ENCODE measurements around the gene PPP4R3B.
"Not testable (repeated sequence)": the region's sequence is repeated elsewhere in the genome, so short reads cannot be mapped to it uniquely, and the experiment has no call there.

The PPP4R3B gene

DNA sequence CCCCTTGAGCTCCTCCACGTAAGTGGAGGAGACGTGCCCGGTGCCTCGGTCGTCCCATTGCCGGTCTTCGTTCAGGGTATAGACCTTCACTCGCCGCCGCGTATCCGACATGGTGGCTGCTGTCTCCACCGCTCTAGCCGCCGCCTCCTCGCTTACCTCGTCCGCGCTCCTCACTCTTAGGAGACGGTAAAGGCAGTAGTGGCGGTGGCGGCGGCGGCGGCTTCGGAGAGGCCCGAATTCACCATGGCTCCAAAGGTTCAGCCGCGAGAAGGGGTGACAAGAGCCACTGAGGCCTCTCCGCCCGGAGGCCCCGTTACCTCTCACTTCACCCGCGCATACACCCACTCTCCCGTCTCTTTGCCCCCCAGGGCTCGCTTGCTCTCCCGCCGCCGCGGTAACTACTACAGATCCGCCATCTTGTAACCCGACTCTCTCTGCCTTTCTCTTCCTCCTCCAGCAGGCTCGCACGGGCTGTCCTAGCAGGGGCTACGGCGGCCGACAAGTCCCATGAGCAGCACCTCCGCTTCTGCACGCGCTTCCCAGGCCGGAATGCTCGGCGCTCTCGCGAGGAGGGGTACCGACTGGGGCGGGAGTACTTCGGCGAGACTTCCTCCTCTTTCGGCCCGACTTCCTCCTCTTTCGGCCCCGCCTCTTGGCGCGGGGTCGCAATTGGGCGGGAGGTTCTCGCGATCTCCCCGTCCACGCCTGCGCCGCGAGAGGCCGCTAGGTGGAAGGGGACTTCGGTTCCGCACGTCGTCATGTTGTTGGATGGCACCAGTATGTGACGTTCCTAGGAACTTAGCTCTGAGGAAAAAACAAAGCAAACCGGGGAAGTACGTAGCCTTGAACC, at the start of gene PPP4R3B:
Gene PPP4R3B (minus strand): TSS at position 448 of the 850 bp plus-strand sequence. CDS start 337 bp downstream, at position 111.
- DNase-seq (ENCODE audit: low spot score): peak; percentile 99

DNA sequence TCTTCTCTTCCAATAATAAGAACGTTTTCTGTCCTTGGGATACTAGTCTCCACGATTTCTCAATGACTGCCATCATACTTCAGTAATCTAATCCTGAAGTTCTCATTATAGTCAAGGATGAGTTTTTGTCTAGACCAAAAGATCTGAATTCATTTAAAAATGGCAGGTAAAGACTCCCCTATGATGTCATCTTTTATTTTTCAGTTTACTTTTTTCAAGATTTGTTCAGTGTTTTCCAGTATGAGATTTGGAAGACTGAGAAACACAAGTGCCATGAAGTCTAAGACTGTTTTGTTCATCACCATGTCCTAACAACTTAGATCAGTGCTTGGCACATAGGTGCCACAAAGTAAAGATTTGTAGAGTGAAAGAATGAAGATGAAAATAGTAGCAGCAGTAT, 35.8 kb upstream of the PPP4R3B start:
- DNase-seq (ENCODE audit: low spot score): no peak

DNA sequence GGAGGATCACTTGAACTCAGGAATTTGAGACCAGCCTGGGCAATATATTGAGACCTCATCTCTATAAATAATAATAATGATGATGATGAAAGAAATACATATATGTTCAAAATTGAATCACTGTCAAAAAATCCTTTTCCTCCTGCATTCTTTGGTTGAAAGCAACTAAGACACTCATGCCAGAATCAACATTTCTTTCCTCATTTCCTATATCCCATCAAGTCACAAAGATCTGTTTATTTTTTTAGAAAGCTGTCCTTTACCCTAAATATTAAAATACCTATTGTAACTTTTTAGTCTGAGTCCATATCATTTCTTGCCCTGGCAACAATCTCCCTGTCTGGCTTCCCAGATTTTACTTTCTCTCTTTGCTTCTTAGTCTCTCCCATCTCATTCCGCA, 31.8 kb upstream of the PPP4R3B start:
- DNase-seq (ENCODE audit: low spot score): no peak

DNA sequence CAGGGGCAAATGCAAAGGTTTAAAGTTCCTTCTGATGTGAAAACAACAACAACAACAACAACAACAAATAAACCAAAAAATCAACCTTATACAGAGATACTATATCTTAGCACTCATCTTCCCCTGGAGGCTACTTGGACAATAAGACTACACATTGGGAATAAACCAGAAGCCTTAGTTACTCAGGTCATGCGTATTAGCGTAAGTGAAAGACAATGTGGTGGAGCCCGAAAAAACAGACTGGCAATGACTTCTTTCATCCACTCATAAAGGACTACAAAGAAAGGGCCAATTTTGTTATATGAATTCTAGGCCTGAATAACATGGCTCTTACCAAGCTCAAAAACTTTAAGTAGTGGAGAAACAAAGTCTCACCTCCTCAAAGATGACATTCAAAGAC, 19.4 kb upstream of the PPP4R3B start:
- DNase-seq (ENCODE audit: low spot score): no peak

DNA sequence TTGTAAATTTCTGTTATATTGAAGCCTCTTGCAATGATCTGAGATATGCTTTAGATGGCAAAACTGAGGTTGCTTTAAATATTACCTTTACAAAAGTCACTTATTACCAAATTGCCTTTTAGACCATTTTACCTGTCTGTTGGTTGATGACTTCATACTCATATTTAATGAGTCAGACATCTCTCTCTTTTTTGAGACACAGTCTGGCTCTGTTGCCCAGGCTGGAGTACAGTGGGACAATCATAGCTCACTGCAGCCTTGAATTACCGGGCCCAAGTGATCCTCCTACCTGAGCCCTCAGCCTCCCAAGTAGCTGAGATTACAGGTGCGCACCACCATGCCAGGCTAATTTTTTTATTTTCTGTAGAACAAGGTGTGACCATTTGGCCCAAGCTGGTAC, 11.5 kb upstream of the PPP4R3B start:
- no peak for DNase-seq (ENCODE audit: low spot score)

DNA sequence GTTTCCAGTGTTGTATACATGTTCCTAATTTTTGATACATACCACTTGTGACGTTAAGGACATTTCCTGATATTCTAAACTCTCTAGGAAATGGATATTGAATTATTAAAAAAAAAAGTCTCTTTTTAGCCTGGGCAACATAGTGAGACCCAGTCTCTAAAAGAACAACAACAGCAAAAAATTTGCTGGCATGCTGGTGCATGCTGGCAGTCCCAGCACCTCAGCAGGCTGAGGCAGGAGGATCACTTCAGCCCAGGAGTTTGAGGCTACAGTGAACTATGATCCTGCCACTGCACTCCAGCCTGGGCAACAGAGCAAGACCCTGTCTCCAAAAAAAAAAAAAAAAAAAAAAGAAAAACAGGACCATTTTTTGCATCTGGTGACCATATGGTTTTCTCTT, 10.5 kb upstream of the PPP4R3B start:
- no peak for DNase-seq (ENCODE audit: low spot score)

DNA sequence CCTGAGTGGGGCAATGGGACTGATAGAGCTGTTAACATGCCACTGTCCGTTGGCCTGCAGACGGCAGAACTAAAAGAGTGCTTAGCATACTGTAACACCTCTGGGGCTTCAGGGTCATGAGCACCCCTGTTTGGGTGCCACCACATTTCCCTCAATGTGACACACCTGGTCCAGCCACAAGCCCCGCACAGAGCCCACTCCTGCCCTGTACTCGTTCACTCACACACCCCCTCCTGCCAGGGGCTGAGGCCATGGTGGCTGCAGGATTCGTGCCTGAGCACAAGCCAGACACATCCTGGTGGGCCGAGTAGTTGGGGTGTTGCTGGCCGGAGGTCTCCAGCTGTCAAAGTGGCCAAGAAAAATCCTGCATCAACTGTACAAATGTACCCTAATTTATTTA, 4.4 kb upstream of the PPP4R3B start:
- DNase-seq (ENCODE audit: low spot score): no peak

DNA sequence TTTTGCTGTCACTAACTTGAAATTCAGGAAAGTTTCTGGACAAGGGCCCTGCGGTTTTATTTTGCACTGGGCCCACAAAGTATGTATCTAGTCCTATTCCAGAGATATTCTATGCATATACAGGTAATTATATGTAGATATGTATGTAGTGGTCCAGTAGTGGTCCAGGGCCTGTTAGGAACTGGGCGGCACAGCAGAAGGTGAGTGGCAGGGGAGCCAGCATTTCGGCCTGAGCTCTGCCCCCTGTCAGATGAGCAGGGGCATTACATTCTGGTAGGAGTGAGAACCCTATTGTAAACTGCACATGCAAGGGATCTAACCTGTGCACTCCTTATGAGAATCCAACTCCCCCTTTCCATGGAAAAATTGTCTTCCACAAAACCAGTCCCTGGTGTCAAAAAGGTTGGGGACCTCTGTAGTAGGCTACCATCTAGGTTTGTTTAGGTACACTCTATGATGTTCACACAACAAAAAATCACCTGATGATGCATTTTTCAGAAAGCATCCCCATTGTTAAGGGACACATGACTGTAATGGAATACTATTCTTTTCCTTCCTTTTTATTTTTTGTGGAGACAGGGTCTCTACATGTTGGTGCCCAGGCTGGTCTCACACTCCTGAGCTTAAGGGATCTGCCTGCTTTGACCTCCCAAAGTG, 2.8 kb upstream of the PPP4R3B start:
- peak; percentile 34 for DNase-seq (ENCODE audit: low spot score)

DNA sequence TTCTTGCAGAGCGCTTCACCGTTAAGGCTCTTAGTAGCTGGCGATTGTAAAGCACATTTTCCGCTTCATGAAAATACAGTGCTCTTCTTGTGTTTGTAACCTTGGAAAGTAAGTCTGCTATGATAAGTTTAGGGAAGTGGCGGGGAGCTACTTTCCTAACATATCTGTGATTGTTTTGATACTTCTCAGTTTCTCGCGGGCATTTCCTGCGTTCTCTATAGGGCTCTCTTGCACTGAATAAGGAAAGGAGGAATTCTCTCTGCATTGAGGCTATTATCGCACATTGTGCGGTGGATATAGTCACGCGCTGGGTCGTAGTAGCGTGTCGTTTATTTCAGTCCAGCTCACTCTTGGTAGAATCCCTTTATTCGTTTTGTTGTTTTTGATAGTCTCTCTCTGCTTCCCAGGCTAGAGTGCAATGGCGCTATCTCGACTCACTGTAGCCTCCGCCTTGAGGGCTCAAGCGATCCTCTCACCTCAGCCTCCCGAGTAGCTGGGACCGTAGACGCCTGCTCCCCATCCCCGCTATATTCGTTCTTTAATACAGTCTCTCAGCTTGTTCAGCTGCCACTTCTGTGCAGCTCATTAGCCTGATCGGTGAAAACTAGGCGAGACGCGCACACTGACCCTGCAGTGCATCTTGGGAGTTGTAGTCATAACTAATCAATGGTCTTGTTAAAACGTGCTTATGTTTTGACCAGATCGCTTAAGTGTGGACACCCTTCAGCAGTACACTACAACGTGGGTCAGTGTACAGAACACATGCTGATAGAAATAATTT, 1.0 kb upstream of the PPP4R3B start:
- peak; percentile 87 for DNase-seq (ENCODE audit: low spot score)

DNA sequence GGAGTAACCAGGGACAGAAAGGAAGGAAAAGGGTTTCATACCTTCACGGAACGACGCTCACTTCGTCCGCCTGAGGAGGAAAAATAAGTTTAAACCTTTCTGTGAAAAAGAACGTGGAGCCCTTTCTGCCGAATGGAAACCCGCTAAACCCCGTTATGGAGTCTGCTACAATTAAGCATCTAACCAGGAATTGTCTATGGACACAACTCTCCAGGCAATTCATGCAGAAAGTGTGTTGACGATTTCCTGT, 528 bp upstream of the PPP4R3B start:
- no peak for DNase-seq (ENCODE audit: low spot score)

DNA sequence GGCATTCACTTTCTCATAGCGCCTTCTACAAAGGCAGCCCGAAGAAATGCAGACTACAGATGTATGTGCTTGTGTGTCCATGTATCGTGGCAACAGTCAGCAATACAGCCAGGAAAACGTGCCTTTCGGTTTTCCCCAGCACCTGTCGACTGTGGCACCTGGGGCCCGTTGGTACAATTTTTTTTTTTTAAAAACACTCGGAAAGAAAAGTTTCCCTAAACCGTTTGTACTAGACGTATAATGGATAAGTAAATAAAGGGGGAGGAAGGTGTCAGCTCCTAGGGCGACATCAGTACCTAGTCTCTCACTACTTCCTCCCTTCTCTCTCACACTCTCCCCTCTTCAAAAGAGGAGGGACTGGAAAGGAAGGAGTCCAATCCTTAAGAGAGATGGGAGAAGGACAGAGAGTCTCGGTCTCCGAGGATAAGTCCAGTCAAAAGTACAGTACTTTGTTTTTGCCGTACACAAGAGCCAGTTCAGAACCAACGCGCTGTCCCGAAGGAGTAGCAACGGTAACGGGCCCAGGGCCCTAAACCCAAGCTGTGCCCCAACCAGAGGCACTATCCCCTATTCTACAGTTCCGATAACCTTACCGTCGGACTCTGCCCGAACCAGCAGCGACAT, 759 bp downstream of the PPP4R3B start:
- peak; percentile 43 for DNase-seq (ENCODE audit: low spot score)

DNA sequence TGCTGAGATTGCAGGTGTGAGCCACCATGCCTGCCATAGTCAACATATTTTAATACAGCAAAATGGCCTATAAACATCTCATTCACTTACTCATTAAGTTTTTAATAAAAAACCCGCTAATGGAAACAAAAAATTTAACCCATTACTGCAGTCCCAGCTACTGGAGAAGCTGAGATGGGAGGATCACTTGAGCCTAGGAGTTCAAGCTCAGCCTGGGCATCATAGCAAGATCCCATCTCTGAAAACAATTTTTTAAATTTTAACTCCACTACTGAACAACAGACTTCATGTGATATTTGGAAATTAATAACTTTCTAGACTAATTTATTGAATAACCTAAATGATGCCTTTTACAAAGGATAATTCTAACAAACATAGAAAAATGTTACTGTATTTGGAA, 5.4 kb downstream of the PPP4R3B start:
- no peak for DNase-seq (ENCODE audit: low spot score)

DNA sequence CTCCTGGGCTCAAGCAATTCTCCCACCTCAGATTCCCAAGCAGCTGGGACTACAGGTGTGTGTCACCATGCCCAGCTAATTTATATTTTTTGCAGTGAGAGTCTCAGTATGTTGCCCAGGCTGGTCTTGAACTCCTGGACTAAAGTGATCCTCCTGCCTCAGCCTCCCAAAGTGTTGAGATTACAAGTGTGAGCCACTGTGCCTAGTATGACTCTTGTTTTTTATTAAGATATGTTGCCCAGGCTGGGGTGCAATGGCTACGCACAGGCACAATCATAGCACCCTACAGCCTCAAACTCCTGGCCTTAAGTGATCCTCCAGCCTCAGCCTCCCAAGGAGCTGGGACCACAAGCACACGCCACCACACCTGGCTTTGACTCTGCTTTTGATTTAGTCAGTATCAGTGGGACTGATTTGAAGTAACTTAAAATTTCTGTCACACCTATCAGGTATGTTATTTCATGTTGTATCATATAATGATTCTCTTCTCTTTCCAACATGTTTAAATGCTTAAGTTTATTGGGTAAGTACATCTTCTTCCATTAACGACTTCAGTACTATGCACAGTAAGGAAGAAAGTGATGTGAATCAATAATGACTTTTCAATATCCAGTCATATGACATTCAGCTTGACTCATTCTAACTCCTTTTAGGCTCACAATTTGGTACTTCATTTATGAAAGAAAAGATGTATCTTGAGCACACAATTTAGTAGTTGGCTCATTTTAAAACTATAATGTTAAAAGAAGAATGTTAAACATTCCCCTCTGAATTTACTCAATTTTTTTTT, 6.3 kb downstream of the PPP4R3B start:
- DNase-seq (ENCODE audit: low spot score): no peak

DNA sequence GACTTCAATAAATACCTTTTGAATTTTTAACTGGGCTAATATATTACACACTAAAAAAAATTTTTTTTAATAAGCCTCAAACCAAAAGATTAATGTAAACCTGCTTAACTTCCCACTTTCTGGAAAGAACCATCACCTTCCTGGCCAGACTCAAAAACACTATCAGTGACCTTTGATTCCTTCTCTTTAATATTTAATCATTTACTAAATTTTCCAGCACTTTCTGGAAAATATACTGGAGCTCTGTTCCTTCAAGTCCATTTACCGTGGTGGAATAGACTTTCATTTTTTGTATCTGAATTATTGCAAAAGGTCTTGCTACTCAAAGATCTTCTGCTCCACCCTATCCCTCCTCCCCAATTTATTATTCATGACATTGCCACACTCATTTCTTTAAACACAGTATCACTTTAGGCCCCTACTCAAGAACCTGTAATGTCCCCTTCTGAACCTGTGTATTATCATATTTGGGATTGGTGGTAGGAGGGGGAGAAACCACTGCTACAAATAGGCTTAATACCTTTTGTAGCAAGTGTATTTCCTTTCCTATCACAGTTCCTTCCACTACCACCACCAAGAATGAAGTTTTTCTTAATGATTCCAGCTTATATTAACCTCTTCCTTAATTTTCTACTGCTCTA, 7.4 kb downstream of the PPP4R3B start:
- DNase-seq (ENCODE audit: low spot score): no peak

DNA sequence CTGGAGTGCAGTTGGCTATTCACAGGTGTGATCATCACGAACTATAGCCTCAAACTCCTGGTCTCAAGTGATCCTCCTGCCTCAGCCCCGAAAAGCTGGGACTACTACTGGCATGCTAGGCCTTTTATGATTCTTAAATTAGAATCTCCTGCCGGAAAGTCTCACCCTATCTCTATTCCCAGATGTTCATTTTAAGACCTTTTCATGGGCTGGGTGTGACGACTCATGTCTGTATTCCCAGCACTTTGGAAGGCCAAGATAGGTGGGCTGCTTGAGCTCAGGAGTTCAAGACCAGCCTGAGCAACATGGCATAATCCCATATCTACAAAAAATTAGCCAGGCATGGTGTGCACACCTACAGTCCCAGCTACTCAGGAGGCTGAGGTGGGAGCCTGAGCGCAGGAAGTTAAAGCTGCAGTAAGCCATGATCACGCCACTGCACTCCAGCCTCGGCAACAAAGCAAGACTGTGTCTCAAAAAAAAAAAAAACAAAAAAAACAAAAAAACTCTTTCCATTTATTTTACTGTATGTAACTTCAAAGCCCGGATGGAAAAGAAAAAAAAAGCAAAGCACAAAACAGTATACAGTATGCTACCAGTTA, 8.1 kb downstream of the PPP4R3B start:
- no peak for DNase-seq (ENCODE audit: low spot score)

DNA sequence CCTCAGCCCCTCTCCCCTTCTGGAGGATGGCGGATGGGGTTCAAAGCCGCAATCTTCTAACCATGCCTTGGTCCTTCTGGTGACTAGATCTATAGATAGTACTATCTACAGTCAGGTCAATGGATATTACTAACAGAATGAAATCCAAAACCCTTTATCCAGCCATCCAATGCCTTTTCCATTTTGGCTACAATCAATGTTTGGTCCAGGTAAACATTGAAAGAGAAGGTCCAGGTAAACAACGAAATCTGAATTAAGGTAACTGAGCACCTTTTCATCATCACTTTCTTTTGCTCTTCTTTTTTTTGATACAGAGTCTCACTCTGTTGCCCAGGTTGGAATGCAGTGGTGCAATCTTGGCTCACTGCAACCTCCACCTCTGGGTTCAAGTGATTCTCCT, 9.7 kb downstream of the PPP4R3B start:
- no peak for DNase-seq (ENCODE audit: low spot score)

DNA sequence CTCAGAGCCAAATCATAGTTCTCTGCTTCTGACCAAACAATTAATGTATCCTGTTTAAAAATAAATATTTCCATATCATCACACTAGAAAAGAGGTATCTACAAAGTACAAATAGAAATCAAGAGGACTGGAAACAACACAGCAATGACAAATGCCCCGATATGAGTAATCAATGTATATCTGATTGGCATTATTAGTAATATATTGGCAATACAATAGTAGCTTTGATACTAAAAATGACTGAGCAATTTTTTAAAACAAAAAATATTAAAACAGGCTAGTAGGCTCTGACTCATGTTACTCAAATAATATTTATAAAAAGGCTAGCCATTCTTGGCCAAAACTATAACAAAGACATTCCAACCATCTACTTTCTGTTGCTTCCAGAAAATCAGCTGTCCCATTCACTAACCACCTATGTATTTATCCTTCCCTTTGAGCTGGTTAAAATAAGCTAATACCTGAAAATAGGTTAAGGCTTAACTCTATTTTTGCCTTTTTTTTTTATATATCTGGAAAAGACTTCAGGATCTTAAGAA, 13.3 kb downstream of the PPP4R3B start:
- no peak for DNase-seq (ENCODE audit: low spot score)

DNA sequence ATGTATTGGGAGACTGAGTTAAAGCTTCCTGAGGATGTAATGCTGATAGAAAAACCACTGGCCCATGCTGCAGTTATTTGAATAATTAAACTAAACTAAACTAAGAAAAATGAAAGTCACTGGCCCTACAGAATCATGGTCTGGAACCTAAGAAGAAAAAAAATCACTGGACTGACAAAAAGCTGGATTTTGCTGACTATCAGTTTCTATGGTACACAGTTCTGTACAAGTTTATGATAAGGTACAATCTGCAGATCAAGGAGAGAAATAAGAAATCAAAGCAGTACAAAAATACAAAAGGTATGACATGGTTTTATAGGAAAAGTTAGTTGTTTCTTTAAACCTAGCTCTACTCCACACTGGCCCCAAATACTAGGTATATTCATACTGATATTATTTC, 15.6 kb downstream of the PPP4R3B start:
- DNase-seq (ENCODE audit: low spot score): no peak

DNA sequence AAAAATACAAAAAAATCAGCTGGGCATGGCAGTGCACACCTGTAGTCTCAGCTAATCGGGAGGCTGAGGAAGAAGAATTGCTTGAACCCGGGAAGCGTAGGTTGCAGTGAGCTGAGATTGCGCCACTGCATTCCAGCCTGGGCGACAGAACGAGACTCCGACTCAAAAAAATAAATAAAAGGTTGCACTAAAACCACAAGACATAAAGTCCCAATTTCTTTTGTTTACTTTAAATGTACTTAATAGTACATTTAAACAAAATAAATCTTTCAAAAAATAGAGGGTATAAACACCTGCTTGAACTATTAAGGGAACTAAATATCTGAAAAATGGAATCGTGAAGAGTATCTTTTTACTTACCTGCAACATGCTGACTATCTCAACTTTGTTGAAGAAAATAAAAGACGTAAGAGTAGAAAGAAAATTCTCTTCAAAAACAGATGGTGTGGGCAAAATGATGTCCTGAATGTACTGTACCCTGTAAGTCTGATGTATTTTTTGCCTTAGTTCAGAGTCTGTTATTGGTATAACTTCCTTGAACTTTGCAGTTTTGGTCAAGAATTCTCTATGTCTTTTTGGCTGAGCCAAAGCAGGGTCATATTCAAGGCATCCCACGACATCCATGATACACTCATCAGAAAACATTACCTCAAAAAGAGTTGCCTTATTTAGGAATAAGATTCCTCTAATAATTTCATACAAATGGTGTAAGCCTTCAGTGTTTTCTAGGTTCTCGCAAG, 19.2 kb downstream of the PPP4R3B start:
- no peak for DNase-seq (ENCODE audit: low spot score)

DNA sequence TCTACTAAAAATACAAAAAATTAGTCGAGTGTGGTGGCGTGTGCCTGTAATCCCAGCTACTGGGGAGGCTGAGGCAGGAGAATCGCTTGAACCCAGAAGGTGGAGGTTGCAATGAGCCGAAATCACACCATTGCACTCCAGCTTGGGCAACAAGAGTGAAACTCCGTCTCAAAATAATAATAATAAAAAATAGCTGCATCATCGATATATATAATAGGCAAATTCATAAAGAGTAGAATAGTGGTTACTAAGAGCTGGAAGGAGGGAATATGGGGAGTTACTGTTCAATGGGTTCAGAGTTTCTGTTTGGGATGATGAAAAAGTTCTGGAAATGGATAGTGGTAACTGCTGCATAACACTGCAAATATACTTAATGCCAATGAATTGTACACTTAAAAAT, 20.6 kb downstream of the PPP4R3B start:
- not testable (repeated sequence) for DNase-seq (ENCODE audit: low spot score)

All from cerebellar cortex (tissue), 1 donor.